HG03196 (cell line): ENCODE data around the gene CSF3R.

Source experiments
- ATAC-seq: cut with Tn5 transposase; IDR thresholded peaks from one replicate; pipeline ENCODE4 v1.9.1; 2021; ENCODE audit not compliant: unreplicated experiment

Gene CSF3R

DNA sequence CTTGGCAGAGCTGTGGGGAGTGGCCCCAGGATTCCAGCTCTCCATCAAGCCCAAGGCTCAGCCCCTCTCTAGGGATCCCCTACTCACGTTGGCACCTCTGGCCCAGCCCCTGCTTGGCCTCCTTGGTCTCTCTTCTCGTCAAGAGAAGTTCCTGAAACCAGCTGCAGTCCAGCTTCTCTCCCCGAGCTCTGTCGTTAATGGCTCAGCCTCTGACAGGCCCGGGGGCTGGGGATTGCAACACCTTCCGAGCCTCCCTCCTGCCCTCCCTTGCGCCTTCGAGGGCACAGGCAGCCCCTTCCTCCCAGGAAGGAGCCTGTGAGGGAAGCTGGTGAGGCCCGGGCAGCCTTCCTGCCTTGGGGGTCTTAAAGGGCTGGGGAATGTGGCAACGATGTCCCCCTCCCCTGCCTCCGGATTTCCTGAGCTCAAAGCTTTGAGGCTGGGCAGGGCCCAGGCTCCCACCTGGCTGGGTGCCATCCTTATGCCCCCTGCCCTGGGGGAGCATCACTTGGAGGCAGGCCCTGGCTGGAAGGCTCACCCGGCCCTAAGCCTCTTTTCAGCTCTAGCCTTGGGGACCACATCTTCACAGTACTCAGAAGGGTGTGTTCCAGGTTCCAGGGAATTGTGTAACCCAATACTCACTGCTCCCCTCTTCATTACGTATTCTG lies at the start of gene CSF3R:
Gene CSF3R (minus strand): TSS at position 190 of the 665 bp plus-strand sequence. CDS start 3,417 bp downstream, outside the sequence.
- no peak for ATAC-seq

DNA sequence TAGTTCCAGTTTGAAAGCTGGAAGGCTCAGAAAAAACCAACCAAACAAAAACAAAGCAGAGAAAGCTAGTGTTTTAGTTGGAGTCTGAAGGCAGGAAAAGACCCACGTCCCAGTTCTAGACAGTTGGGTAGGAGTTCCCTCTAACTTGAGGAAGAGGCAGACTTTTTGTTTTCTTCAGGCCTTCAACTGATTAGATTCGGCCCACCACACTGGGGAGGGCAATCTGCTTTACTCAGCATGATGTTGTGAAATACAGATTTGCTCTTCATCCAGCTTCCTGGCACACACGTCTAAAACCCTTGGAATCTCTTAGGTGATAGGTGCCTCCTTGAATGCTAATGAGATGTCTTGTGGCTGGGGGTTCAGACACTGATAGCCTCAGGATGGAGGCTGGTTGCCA lies 49.1 kb upstream of the CSF3R start:
- no peak for ATAC-seq

DNA sequence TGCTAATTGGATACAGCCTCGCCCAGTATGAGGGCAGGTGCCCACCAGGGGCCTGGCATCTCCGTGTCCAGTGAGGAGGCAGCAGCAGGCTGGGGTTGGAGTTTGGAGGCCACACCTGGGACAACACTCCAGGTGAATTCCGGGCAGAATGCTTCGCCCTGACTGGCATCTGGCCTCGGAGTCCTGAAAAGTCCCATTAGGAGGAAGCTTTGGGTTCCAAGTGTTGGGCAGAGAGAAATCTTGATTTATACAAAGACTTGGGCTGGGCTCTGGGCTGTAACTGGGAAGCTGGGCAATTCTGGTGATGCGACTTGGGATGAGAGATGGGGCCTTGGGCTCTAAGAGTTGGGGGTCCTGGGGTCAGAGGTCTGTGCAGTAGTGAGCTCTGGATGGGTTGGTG lies 48.1 kb upstream of the CSF3R start:
- ATAC-seq = no peak

- no peak for ATAC-seq
Observed at GRCh38 chr1:36530261-36530660, 47.5 kb upstream of the CSF3R start.

DNA sequence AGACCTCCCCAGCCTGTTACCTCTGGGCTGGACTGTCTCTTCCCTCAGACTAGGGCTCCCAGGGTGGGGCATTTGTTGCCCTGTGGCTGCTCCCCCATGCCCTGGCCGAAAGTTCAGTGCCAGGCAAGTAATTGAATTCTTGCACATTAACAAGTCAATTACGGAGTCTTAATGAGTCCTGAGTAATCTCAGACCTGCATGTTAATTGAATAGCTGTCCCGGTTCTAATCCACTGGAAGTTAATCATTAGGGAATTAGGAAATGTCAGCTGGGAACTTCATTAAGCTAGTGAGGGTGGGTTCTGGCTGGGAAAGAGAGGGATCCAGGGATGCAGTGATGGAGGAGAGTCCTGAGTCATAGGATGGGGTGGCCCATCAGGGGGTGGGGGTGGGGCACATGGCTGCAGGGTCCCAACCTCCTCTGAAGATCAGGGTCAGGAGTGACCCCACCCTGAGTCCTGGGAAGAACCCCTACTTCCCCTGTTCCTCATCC lies 47.1 kb upstream of the CSF3R start:
- no peak for ATAC-seq

- no peak for ATAC-seq
Observed at GRCh38 chr1:36528361-36529349, 45.9 kb upstream of the CSF3R start.

- no peak for ATAC-seq
Observed at GRCh38 chr1:36525166-36525565, 42.5 kb upstream of the CSF3R start.

- ATAC-seq = no peak
Observed at GRCh38 chr1:36524359-36525062, 41.8 kb upstream of the CSF3R start.

- ATAC-seq = no peak
Observed at GRCh38 chr1:36523850-36524249, 41.1 kb upstream of the CSF3R start.

GRCh38 chr1:36523230-36523495 lies 40.5 kb upstream of the CSF3R start:
- ATAC-seq = no peak

- no peak for ATAC-seq
Observed at GRCh38 chr1:36522461-36523229, 39.9 kb upstream of the CSF3R start.

DNA sequence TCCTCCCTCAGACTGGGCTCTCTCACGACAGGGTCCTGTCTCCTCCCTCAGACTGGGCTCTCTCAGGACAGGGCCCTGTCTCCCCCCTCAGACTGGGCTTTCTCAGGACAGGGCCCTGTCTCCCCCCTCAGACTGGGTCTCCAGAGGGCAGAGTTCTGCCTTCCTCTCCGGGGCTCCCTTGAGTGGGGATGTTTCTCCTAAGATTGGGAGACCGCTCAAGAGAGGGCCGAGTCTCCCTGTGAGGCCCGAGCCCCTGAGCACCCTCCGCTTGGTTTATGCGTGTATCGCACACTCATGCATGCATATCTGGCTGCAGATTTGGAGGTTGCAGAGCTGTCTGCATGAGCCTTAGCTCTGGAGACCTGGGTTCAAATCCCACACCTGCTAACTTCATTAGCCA lies 39.3 kb upstream of the CSF3R start:
- ATAC-seq = no peak

GRCh38 chr1:36520771-36521420 lies 38.2 kb upstream of the CSF3R start:
- no peak for ATAC-seq

DNA sequence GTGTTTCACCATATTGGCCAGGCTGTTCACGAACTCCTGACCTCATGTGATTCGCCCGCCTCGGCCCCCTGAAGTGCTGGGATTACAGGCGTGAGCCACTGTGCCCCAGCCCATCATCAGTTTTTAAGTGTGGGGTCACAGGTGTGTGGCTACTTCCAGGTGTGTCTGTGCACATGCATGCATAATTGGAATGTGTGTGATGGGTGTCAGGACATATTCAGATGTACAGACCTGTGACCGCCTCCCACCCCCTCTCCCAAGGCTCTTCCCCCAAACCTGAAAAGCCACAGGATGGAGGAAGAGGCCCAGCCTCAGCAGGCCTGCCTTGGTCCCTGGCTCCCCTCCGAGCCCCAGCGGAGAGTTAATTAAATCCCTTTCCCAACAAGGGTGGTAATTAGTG lies 37.3 kb upstream of the CSF3R start:
- ATAC-seq = no peak

DNA sequence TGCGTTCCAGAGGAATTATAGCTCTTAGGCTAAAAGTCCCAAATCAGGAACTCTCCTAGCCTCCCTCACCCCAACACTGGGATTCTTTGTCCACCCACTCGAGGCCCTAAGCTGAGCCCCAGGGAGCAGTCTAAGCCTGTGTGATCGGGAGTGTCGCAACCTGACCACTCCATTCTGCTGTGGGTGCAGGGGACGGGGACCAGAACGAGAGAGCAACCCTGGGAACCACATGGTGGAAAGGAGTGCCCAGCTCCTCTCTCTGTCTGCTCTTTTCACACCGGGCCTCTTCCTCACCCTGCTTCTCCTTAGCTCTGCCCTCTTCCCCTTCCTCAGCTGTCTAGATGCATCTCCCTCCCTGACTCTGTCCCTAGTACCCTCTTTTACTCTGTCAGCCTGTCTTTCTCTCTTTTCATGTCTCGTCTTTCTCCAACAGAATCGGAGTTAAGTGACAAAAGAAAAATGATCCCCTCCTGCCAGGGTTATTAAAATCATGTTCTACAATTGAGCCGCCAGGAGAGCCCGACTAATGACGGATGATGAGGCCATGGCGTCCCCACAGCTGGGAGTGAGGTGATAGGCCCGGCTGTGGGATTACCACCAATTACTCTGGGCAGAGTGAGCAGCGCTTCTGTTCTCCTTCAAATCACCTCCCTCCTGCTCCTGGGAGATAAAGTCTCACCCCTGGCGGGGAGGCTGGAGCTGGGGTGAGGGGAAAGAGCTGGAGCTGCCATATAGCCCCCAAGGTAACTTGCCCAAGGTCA lies 34.5 kb upstream of the CSF3R start:
- ATAC-seq = no peak

- no peak for ATAC-seq
Observed at GRCh38 chr1:36516372-36517010, 33.8 kb upstream of the CSF3R start.

DNA sequence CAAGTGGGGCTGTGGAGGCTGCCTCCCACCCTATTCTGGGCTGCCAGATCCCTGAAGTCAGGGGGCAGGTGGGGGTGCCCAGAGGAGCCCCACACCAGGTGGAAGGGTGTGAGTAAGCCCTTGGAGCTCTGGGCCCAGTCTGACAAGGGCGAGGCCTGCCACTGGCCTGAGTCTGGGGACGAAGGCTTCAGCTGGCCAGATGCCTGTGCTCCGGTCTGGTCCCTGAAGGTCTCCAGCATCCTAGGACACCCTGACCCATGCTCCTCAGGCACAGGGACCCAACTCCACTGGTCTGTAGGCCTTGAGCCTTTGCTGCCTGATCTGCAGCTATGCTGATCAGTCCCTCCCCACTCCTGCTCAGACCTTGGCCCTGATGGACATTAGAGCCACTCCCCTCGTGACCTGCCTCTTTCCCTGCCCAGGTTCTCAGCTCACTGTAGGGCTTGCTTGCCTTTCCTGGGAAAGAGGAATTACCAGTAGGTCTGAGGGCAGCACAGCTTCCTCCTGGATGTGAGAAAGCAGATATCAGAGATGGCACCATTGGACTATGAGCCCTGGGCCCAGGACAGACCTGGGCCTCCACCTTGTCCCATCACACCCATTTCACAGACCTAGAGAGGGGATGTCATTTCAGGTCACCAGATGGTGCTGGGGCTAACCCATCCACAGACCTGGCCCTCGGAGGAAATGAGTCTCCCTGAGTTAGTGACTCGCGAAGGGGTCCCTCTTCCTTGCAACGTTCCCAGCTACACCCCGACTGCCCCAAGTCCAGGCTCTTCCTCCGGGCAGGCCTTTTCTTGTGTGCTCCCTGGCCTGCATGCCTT lies 32.8 kb upstream of the CSF3R start:
- ATAC-seq = no peak

DNA sequence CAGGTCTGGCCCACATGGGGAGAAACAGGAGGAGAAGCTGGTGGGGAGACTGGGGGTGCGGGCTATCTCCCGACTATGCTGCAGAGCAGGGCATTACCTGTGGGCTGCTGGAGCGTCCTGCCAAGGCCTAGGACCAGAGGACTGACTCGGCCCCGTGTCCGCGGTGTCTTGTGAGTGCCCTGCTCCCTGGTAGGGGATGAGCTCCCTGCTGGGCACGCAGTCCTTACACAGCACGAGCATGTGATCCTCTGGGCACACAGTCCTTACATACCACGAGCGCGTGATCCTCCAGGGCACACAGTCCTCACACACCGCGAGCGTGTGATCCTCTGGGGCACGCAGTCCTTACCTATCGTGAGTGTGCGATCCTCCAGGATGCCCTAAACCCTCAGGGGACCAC lies 31.8 kb upstream of the CSF3R start:
- ATAC-seq = no peak
